Esophagus mucosa (tissue), 1 donor: ENCODE results near the gene AGR2. TPM values are rescaled to one million over a fixed set of nuclear protein-coding genes. Genes with fewer than 3 reads are reported as not detected.

Source experiments
- total RNA-seq: library from RNA; stranded (reverse); gene quantifications from one replicate; pipeline ENCODE4 v1.2.4, GENCODE V29; 2023
- donor health status: DM: yes; HTN: yes; CAD: no.

AGR2 gene
- total RNA-seq, 1 donor from 2014 or later: 7.5 TPM

Other genes with a start within 250 kb of the AGR2 start
- 7.3 TPM for gene ANKMY2, start 159.2 kb downstream of the AGR2 start, total RNA-seq
- 58.9 TPM for gene BZW2, start 158.8 kb downstream of the AGR2 start, total RNA-seq
- gene TSPAN13, start 51.2 kb downstream of the AGR2 start, total RNA-seq: 12.7 TPM
- gene AGR3, start 77.0 kb upstream of the AGR2 start, total RNA-seq: not detected